AG04449 (cell line): ENCODE results near the gene ADGRA3.
A peak's percentile ranks its signal among the peaks of the same experiment; 100 is the strongest.

Source experiments
- CTCF ChIA-PET: fragments of 350-600 bp; formaldehyde crosslinking; extraction: SDS; loops from one replicate; lab custom pipeline; 2021; ENCODE audit warnings: antibody characterized with exemption; lab: Yijun Ruan, JAX
- POLR2A ChIA-PET: fragments of 400-600, 350-600 bp; formaldehyde crosslinking; extraction: SDS; loops from one replicate; lab custom pipeline; 2020; ENCODE audit warnings: antibody characterized with exemption, inconsistent platforms; lab: Yijun Ruan, JAX
- DNase-seq: peaks from one replicate; pipeline ENCODE4 v3.0.0-alpha.2; 2010; ENCODE audit warnings: low read depth, low spot score
- H3K4me3 ChIP-seq: 2 replicates; pipeline ENCODE4 v1.5.1; 2011; ENCODE audit warnings: low read depth, mild to moderate bottlenecking, control low read depth, low read length
- CTCF ChIP-seq: IDR thresholded peaks from one replicate; pipeline ENCODE4 v1.5.1; 2011; ENCODE audit warnings: mild to moderate bottlenecking, moderate library complexity, low read length, control low read depth, inconsistent platforms; ENCODE audit not compliant: insufficient read depth; ENCODE audit errors: missing control alignments

ADGRA3 gene

DNA sequence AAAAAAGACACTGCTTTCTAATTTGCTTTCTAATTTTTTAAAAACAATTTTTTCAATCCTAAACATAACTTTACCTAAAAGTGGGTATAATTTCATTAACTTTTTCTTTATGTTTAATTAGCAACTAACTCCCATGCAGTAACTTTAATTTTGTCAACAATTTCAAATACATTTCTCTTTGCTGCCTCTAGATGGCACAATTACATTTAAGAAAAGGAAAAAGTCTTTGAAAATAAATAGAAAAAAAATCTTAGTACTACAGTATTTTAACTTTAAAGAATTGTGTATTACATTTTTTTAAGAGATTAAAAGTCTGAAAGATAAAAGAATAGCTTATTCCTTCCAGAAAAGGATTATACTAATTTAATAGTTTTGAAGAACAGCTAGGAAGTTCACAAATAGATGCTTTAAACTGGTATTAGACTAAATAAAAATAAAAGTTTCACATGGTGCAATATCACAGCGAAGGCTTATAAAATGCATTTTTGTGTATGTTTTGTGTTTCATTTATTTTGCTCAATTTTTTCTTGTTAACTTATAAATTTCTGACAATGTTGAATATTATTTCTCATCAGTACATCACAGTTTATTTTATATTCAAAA, 105.1 kb downstream of the ADGRA3 start:
- peak; percentile 19 for TF ChIP-seq CTCF
- H3K4me3 ChIP-seq = no peak overlapping the region
- CTCF ChIA-PET = interaction anchor here (0.7 to 5.4 kb wide), 30 partner anchors 10 to 1637 kb away, joined by 3 to 53 read pairs (median 4); partner anchors contain the start of genes ADGRA3 and GBA3
- no peak for DNase-seq
- POLR2A ChIA-PET = no interaction called here

DNA sequence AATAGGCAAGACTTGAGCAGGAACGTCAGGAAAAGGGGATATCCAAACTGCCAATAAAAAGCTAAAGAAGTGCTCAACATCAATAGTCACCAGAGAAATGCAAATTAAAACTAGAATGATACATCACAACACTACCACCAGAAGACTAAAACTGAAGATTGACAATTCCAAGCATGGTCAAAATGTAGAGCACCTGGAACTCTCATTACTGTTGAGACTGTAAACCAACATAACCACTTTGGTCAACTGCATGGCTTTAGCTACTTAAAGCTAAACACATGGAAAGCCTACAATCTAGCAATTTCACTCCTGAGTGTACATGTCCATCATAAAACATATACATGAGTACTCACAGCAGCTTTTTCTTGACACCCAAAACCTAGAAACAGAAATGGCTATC, 107.4 kb downstream of the ADGRA3 start:
- TF ChIP-seq CTCF = no peak
- H3K4me3 ChIP-seq = no peak overlapping the region
- CTCF ChIA-PET = interaction anchor here (0.6 to 7.5 kb wide), 11 partner anchors 8 to 619 kb away, joined by 3 to 45 read pairs (median 5); no protein-coding TSS in a partner anchor
- POLR2A ChIA-PET = no interaction called here
- no peak for DNase-seq

DNA sequence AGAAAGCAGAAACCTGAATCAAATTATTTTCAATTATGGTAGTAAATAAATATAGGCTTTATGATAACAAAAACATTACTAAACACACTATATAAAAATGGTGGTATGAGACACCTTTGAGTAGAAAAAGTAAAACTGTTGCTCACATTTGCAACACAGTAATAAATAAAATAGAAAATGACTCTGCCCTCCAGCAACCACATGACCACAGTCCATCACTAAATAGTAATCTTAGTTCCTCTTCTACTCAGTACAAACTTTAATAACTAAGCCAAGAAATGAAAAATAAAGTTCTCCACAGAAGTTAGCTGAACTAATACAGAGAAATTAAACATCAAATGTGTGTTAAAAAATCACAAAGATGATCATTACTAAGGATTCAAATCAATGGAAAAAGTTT, 108.5 kb downstream of the ADGRA3 start:
- no peak for TF ChIP-seq CTCF
- CTCF ChIA-PET = interaction anchor here (1.0 to 7.5 kb wide), 7 partner anchors 9 to 618 kb away, joined by 3 to 45 read pairs (median 7); no protein-coding TSS in a partner anchor

GRCh38 chr4:22398671-22399070, 117.2 kb downstream of the ADGRA3 start:
- TF ChIP-seq CTCF = no peak
- ChIA-PET CTCF (no interaction called here), POLR2A (no interaction called here)
- DNase-seq = no peak
- H3K4me3 ChIP-seq = no peak overlapping the region

More for the DNA sequence above, 108.5 kb downstream of the ADGRA3 start:
- no peak for DNase-seq
- POLR2A ChIA-PET = no interaction called here
- H3K4me3 ChIP-seq = no peak overlapping the region

DNA sequence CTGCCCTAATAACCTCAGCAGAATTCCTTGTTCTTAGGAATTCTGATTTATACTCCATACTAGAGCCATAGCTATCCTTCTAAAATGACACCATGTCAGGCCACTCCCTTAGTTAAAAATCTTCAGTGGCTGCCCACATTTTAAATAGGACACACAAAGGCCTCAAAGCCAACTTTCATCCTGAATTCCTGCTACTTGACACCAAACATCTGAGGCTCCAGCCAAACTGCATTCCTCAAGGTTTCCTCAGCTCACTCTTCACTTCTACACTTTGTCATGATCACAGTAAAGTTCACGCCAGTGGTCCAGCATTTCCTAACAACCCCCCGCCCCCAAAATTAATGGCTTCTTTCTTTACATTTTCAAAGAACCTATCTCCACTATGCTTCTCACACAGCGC, 124.3 kb downstream of the ADGRA3 start:
- DNase-seq = peak; percentile 33
- no peak overlapping the region for H3K4me3 ChIP-seq
- ChIA-PET POLR2A (interaction anchor here (1.1 kb wide), 1 partner anchor 602 kb away, joined by 5 read pairs; no protein-coding TSS in a partner anchor), CTCF (interaction anchor here (1.0 to 10.1 kb wide), 8 partner anchors 17 to 881 kb away, joined by 3 to 499 read pairs (median 4); partner anchors contain the start of gene GBA3)
- no peak for TF ChIP-seq CTCF

- DNase-seq = peak; percentile 58
- TF ChIP-seq CTCF = peak; percentile 75
- CTCF ChIA-PET = interaction anchor here (0.6 to 10.1 kb wide), 47 partner anchors 8 to 624 kb away, joined by 3 to 499 read pairs (median 4); no protein-coding TSS in a partner anchor
- H3K4me3 ChIP-seq = no peak overlapping the region
- POLR2A ChIA-PET = no interaction called here
These were observed 126.5 kb downstream of the ADGRA3 start for GRCh38 chr4:22389240-22389870.
